AG04450 (cell line): ENCODE measurements around the gene RAB11A. TPM values are rescaled to one million over a fixed set of nuclear protein-coding genes. Genes with fewer than 3 reads are reported as not detected.

Experiments
- CTCF ChIA-PET: fragments of 300-600, 350-600 bp; formaldehyde crosslinking; extraction: SDS; loops from one replicate; lab custom pipeline; 2022; ENCODE audit warnings: antibody characterized with exemption, inconsistent platforms; lab: Charles Lee
- POLR2A ChIA-PET: fragments of 350-600 bp; formaldehyde crosslinking; extraction: SDS; loops from one replicate; lab custom pipeline; 2021; ENCODE audit warnings: antibody characterized with exemption, inconsistent platforms; lab: Yijun Ruan, JAX
- DNase-seq: peaks from one replicate; pipeline ENCODE4 v3.0.0-alpha.2; 2011; ENCODE audit warnings: low read depth, low spot score
- H3K27ac ChIP-seq: one replicate; pipeline ENCODE4 v1.5.1; 2012; ENCODE audit warnings: low read depth, low read length, control low read depth
- H3K27me3 ChIP-seq: one replicate; pipeline ENCODE4 v1.6.0; 2012; ENCODE audit warnings: low read length; ENCODE audit not compliant: control insufficient read depth, insufficient read depth
- H3K4me3 ChIP-seq: 2 replicates; pipeline ENCODE4 v1.5.1; 2011; ENCODE audit warnings: mild to moderate bottlenecking, low read depth, low read length, control low read depth
- H3K9me3 ChIP-seq: 2 replicates; pipeline ENCODE4 v1.5.1; 2012; ENCODE audit warnings: low read length; ENCODE audit not compliant: control insufficient read depth, insufficient read depth
- CTCF ChIP-seq: IDR thresholded peaks from 2 replicates; pipeline ENCODE4 v1.5.1; 2011; ENCODE audit warnings: low read depth, low read length, control low read depth, inconsistent platforms
- polyA plus RNA-seq: library from polyadenylated mRNA; depleted of rRNA; stranded (reverse); fragments of >200 nt; gene quantifications from 2 replicates; pipeline ENCODE4 v1.2.3, GENCODE V29; 2011

The RAB11A gene
- polyA plus RNA-seq, 1 experiment, result 399 TPM

- DNase-seq, result no peak
- no peak for TF ChIP-seq CTCF
- no peak overlapping the region for H3K4me3 ChIP-seq
- H3K27ac ChIP-seq, result no peak overlapping the region
- H3K9me3 ChIP-seq, result no peaks in the 10 kb centered on the region
- ChIA-PET POLR2A (no interaction called here), CTCF (no interaction called here)
- H3K27me3 ChIP-seq, result no peaks in the 10 kb centered on the region
Observed at GRCh38 chr15:65908876-65909275, 39.6 kb downstream of the RAB11A start.

- Histone ChIP-seq H3K4me3 (no peak overlapping the region), H3K27ac (no peak overlapping the region), H3K9me3 (no peaks in the 10 kb centered on the region), H3K27me3 (no peaks in the 10 kb centered on the region)
- ChIA-PET CTCF (interaction anchor here (0.8 kb wide), 1 partner anchor 377 kb away, joined by 5 read pairs; no protein-coding TSS in a partner anchor), POLR2A (no interaction called here)
- DNase-seq, result no peak
- no peak for TF ChIP-seq CTCF
Observed at GRCh38 chr15:65909831-65910230, 40.5 kb downstream of the RAB11A start.

GRCh38 chr15:65910341-65910740 lies 41.0 kb downstream of the RAB11A start:
- no peak overlapping the region for H3K4me3 ChIP-seq
- no peaks in the 10 kb centered on the region for H3K9me3 ChIP-seq
- POLR2A ChIA-PET, result no interaction called here
- DNase-seq, result no peak
- no peaks in the 10 kb centered on the region for H3K27me3 ChIP-seq
- CTCF ChIA-PET, result interaction anchor here (0.8 kb wide), 1 partner anchor 377 kb away, joined by 5 read pairs; no protein-coding TSS in a partner anchor
- no peak overlapping the region for H3K27ac ChIP-seq
- no peak for TF ChIP-seq CTCF

GRCh38 chr15:65912235-65912634 lies 42.9 kb downstream of the RAB11A start:
- no peak overlapping the region for H3K27ac ChIP-seq
- ChIA-PET CTCF (no interaction called here), POLR2A (interaction anchor here (0.5 kb wide), 1 partner anchor 28 kb away, joined by 6 read pairs; no protein-coding TSS in a partner anchor)
- no peak for DNase-seq
- H3K27me3 ChIP-seq, result no peaks in the 10 kb centered on the region
- no peak for TF ChIP-seq CTCF
- H3K9me3 ChIP-seq, result no peaks in the 10 kb centered on the region
- H3K4me3 ChIP-seq, result no peak overlapping the region

GRCh38 chr15:65913631-65914199 lies 44.4 kb downstream of the RAB11A start:
- ChIA-PET POLR2A (no interaction called here), CTCF (interaction anchor here (0.6 kb wide), 1 partner anchor 10 kb away, joined by 4 read pairs; no protein-coding TSS in a partner anchor)
- no peak for DNase-seq
- no peak for TF ChIP-seq CTCF
- Histone ChIP-seq H3K27ac (no peak overlapping the region), H3K9me3 (no peaks in the 10 kb centered on the region), H3K27me3 (no peaks in the 10 kb centered on the region), H3K4me3 (no peak overlapping the region)
